Measurements from ENCODE around the gene KCNA5. TPM values are rescaled to one million over a fixed set of nuclear protein-coding genes. Genes with fewer than 3 reads are reported as not detected.

KCNA5 gene
- total and polyA plus RNA-seq, 9 of the 15 experiments (the other 6 are each of a cell fraction or from before 2014, with no cell fraction given) = not detected

- Histone ChIP-seq H3K9me1 (ENCODE audit: control insufficient read depth, insufficient read depth, low read length) (no peaks in the 10 kb centered on the region), H3K4me1 (replicated peaks in 1 of 2; ENCODE audit: control insufficient read depth in 2 of 2, insufficient read depth in 2 of 2, low read length in 2 of 2) (no peaks in the 10 kb centered on the region), H3K36me3 (ENCODE audit: control insufficient read depth, insufficient read depth, low read length) (no peaks in the 10 kb centered on the region), H3K4me2 (ENCODE audit: insufficient read depth, low read length) (no peak overlapping the region), H3K27me3 (ENCODE audit: control insufficient read depth in 2 of 2, insufficient read depth in 2 of 2, low read length in 2 of 2) (peaks cover 0 to 7% of the 10 kb centered on the region in 2 experiments; a peak in 1 of 5 replicates), H3K9ac (ENCODE audit: insufficient read depth in 1 of 2, low read depth in 2 of 2, low read length in 2 of 2) (no peak overlapping the region), H3K27ac (ENCODE audit: extremely low read depth, low read depth, low read length) (no peak overlapping the region), H4K20me1 (replicated peaks; ENCODE audit: control insufficient read depth, insufficient read depth, low read length) (no peaks in the 10 kb centered on the region), H3K79me2 (ENCODE audit: control insufficient read depth, insufficient read depth, low read length) (no peaks in the 10 kb centered on the region), H3K9me3 (replicated peaks; ENCODE audit: control insufficient read depth, insufficient read depth, low read depth, low read length) (no peaks in the 10 kb centered on the region), H2AFZ (ENCODE audit: low read depth, low read length) (no peak overlapping the region), H3K4me3 (no peak overlapping the region)
- ChIA-PET CTCF (ENCODE audit: low intra/inter-chr PET ratio) (no interaction called here), POLR2A (no interaction called here)
- in situ Hi-C loops (cut with MboI) (no loop called here), intact Hi-C loops (cut with micrococcal nuclease) (no loop called here)
- no TSS peak for BruUV-seq (replicated peaks)
- no peak for FAIRE-seq
- no peak for ATAC-seq
- no peak for DNase-seq (ENCODE audit: extremely low read depth in 1 of 4, low spot score in 3 of 4)
- 0% methylated on average over 3 of the region's 3 CpGs for WGBS (ENCODE audit: insufficient coverage, low coverage, missing lambda C conversion rate)
- TF ChIP-seq ZNF77 (CRISPR knock-in tag; IDR thresholded peaks at IDR 0.05) (no peak), ZNF316 (IDR thresholded peaks at IDR 0.05) (no peak), RAD21 (CRISPR knock-in tag; conservative IDR thresholded peaks at IDR 0.05 in 1 of 2, IDR thresholded peaks at IDR 0.05 in 1 of 2) (no peak), TAF7 (tag; IDR thresholded peaks at IDR 0.05) (no peak), SNIP1 (IDR thresholded peaks at IDR 0.05; ENCODE audit: low read depth) (no peak), PBX2 (CRISPR knock-in tag; IDR thresholded peaks at IDR 0.05; ENCODE audit: low read depth) (no peak), PBX2 (tag; conservative IDR thresholded peaks at IDR 0.05; ENCODE audit: low read depth) (no peak), JUND (IDR thresholded peaks at IDR 0.05; ENCODE audit: borderline replicate concordance, low read depth, low read length) (no peak), JUND (tag; IDR thresholded peaks at IDR 0.05; ENCODE audit: borderline replicate concordance, low read depth, low read length) (no peak), REST (IDR thresholded peaks at IDR 0.05; ENCODE audit: borderline replicate concordance) (no peak), REST (CRISPR knock-in tag; IDR thresholded peaks at IDR 0.05; ENCODE audit: low read depth) (no peak), ZNF280B (CRISPR knock-in tag; IDR thresholded peaks at IDR 0.05) (no peak)
Measured at GRCh38 chr12:5039815-5040214, 3.9 kb upstream of the KCNA5 start.
